Left lung (tissue), 10 donors: Measurements from ENCODE around the gene SERP1. TPM values are rescaled to one million over a fixed set of nuclear protein-coding genes. Genes with fewer than 3 reads are reported as not detected.

Experiments used
- ATAC-seq: fragments of 200-7000 bp; cut with Tn5 transposase; one replicate; pipeline ENCODE4 v1.9.1; 2020; ENCODE audit warnings: moderate library complexity
- DNase-seq, 4 donors: peaks; one replicate each; pipeline ENCODE4 v3.0.0-alpha.2; 2013 to 2020
- H3K27ac ChIP-seq, 2 donors: fragments of 200-600 bp; sonication (generic) in 1 of 2; one replicate each; pipeline versions ENCODE4 v1.5.0 to v1.8.0; 2020 to 2021
- H3K27me3 ChIP-seq, 2 donors: fragments of 200-600 bp; sonication (generic) in 1 of 2; one replicate each; pipeline versions ENCODE4 v1.5.0 to v1.8.0; 2020 to 2021
- H3K36me3 ChIP-seq, 2 donors: fragments of 200-600 bp; sonication (generic) in 1 of 2; one replicate each; pipeline versions ENCODE4 v1.5.0 to v1.8.0; 2020 to 2021
- H3K4me1 ChIP-seq, 2 donors: fragments of 200-600 bp; one replicate each; pipeline ENCODE4 v1.8.0; 2021
- H3K4me3 ChIP-seq, 2 donors: fragments of 200-600 bp; sonication (generic) in 1 of 2; one replicate each; pipeline versions ENCODE4 v1.5.0 to v1.8.0; 2020 to 2021; ENCODE audit warnings: mild to moderate bottlenecking in 1 of 2
- H3K9me3 ChIP-seq, 2 donors: fragments of 200-600 bp; sonication (generic) in 1 of 2; one replicate each; pipeline versions ENCODE4 v1.5.0 to v1.8.0; 2020 to 2021
- CTCF ChIP-seq, 2 donors: fragments of 200-600 bp; sonication (generic) in 1 of 2; IDR thresholded peaks; one replicate each; pipeline versions ENCODE4 v1.5.0 to v1.8.0; 2021; ENCODE audit warnings: antibody characterized with exemption in 2 of 2
- intact Hi-C, 2 donors: fragments of 100-400 bp; cut with DNase I; formaldehyde crosslinking; loops; one replicate each; pipeline versions ENCODE4 v1.11.2 to v1.14.2; 2022
- polyA plus RNA-seq, 6 donors: library from polyadenylated mRNA; unstranded; fragments of 120-200 nt; gene quantifications; one replicate each; pipeline ENCODE4 v1.2.1, GENCODE V29; 2013; ENCODE audit not compliant: insufficient read length in 6 of 6
- total RNA-seq, 2 donors: library from RNA; stranded (reverse); fragmentation: NEBNext Ultra II Directional; extraction: Animal tissue kit (Norgen Biotek cat#: 25700); gene quantifications; one replicate each; pipeline ENCODE4 v1.2.1, GENCODE V29; 2021
- donor health status: DM: no; HTN: yes; CAD: no.
- donor health status: DM: no; HTN: no; CAD: no.

The SERP1 gene
- total and polyA plus RNA-seq, 8 donors: 137 to 170 (median 150) TPM

DNA sequence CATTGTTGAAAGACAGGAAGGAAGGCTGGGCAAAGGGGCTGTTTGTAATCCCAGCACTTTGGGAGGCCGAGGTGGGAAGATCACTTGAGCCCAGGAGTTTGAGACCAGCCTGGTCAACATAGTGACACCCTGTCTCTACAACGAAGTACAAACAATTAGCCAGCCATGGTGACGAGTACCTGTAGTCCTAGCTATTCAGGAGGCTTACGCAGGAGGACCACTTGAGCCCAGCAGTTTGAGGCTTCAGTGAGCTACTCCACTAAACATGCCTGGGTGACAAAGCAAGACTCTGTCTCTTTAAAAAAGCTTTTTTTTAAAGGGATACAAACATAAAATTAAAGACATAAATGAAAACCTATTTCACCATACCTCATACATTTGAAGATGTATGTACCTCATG is 11.1 kb downstream of the SERP1 start:
- Histone ChIP-seq H3K9me3 (no peaks in the 10 kb centered on the region), H3K36me3 (no peaks in the 10 kb centered on the region), H3K4me3 (no peak overlapping the region), H3K27ac (no peak overlapping the region), H3K27me3 (no peaks in the 10 kb centered on the region), H3K4me1 (peaks cover 0 to 4% of the 10 kb centered on the region in 2 donors)
- ATAC-seq: peak; percentile 80
- TF ChIP-seq CTCF (IDR thresholded peaks at IDR 0.05): no peak
- DNase-seq: peak in 2 of 4 donors; percentile 48 to 62
- intact Hi-C loops: no loop called here

DNA sequence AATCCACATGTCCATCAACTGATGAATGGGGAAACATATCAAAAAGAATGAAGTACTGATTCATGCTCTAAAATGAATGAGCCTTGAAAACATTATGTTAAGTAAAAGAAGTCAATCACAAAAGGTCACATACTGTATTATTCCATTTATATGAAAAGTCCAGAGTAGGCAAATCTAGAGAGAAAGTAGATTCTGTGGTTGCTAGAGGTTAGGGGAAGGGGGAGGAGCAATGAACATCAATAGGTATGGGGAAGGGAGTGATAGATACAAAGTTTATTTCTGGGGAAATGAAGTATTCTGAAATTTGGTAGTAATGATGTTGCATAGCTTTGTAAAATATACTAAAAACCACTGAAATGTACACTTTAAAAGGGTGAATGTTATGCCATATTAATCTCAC is 14.5 kb downstream of the SERP1 start:
- Histone ChIP-seq H3K4me1 (no peaks in the 10 kb centered on the region), H3K27ac (no peak overlapping the region), H3K9me3 (no peaks in the 10 kb centered on the region), H3K4me3 (no peak overlapping the region), H3K27me3 (no peaks in the 10 kb centered on the region), H3K36me3 (no peaks in the 10 kb centered on the region)
- intact Hi-C loops: no loop called here
- DNase-seq: no peak
- no peak for TF ChIP-seq CTCF (IDR thresholded peaks at IDR 0.05)
- no peak for ATAC-seq

DNA sequence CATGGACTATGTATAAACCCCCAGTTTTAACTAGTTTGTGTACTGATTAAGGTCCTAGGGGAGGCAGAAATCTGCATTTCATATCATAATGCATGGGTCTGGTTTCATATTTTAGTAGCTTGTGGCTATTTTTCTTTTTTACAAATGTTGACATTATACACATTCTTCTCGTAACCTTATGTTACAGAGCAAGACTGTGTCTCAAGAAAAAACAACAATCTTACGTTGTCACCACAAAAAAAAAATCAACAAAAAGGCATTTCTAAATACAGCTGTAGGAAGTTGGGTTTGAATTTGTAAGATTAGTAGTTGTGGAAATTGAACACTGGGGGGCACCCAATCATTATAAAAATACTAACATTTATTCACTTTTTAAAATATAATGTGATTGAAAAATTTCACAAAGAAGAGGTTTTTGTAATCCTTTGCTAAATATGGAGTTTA is 17.9 kb downstream of the SERP1 start:
- ATAC-seq: peak; percentile 64
- peak; percentile 14 to 24 for TF ChIP-seq CTCF (IDR thresholded peaks at IDR 0.05)
- Histone ChIP-seq H3K4me1 (no peaks in the 10 kb centered on the region), H3K27me3 (no peaks in the 10 kb centered on the region), H3K27ac (no peak overlapping the region), H3K4me3 (no peak overlapping the region), H3K9me3 (no peaks in the 10 kb centered on the region), H3K36me3 (no peaks in the 10 kb centered on the region)
- intact Hi-C loops: loop anchor here in 1 of 2 donors (10.0 kb wide), 1 partner anchor 336 kb away; no protein-coding TSS in a partner anchor
- peak in 2 of 4 donors; percentile 22 to 33 for DNase-seq

- ATAC-seq (no peak), DNase-seq (peak in 1 of 4 donors; percentile 8)
- no peaks in the 10 kb centered on the region for H3K27me3 ChIP-seq
- H3K36me3 ChIP-seq: no peaks in the 10 kb centered on the region
- intact Hi-C loops: loop anchor here in 1 of 2 donors (10.0 kb wide), 1 partner anchor 337 kb away; no protein-coding TSS in a partner anchor
- TF ChIP-seq CTCF (IDR thresholded peaks at IDR 0.05): no peak
- H3K4me1 ChIP-seq: no peaks in the 10 kb centered on the region
- no peak overlapping the region for H3K4me3 ChIP-seq
- H3K27ac ChIP-seq: no peak overlapping the region
- H3K9me3 ChIP-seq: no peaks in the 10 kb centered on the region
Observed at GRCh38 chr3:150527464-150528255, 18.6 kb downstream of the SERP1 start.

DNA sequence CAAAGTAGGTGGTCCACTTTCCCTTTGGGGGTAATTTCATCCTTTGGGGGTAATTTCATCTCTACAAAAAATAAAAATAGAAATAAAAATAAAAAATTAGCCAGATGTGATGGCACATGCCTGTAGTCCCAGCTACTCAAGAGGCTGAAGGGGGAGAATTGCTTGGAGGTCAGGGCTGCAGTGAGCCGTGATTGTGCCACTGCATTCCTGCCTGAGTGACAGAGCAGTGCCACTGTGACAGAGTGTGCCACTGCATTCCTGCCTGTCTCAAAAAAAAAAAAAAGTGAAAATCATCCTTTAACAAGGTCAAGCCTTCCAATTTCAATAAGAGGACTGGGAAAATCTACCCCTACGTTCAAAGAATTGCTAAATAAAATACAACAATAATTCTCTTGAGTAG is 22.8 kb downstream of the SERP1 start:
- DNase-seq (no peak), ATAC-seq (no peak)
- Histone ChIP-seq H3K9me3 (no peaks in the 10 kb centered on the region), H3K4me1 (no peaks in the 10 kb centered on the region), H3K27me3 (no peaks in the 10 kb centered on the region), H3K27ac (no peak overlapping the region), H3K36me3 (no peaks in the 10 kb centered on the region), H3K4me3 (no peak overlapping the region)
- intact Hi-C loops: loop anchor here in 1 of 2 donors (10.0 kb wide), 1 partner anchor 341 kb away; no protein-coding TSS in a partner anchor
- no peak for TF ChIP-seq CTCF (IDR thresholded peaks at IDR 0.05)
